PFSK-1 (cell line): ENCODE results near the gene GTF2A1.

ENCODE experiments used
- FOXP2 ChIP-seq: optimal IDR thresholded peaks from 2 replicates; pipeline ENCODE3; 2011; ENCODE audit warnings: borderline replicate concordance, control low read depth, inconsistent platforms; ENCODE audit not compliant: insufficient read depth; ENCODE audit errors: extremely low read length, extremely low read depth
- POLR2AphosphoS5 ChIP-seq: IDR thresholded peaks from 2 replicates; pipeline ENCODE4 v1.6.1; 2012; ENCODE audit warnings: low read depth, mild to moderate bottlenecking, control low read depth, low read length, moderate library complexity
- SIN3A ChIP-seq: IDR thresholded peaks from 2 replicates; pipeline ENCODE4 v1.6.1; 2012; ENCODE audit warnings: mild to moderate bottlenecking, low read length, moderate library complexity, borderline replicate concordance; ENCODE audit not compliant: insufficient read depth
- TAF1 ChIP-seq: IDR thresholded peaks from 2 replicates; pipeline ENCODE4 v1.6.1; 2012; ENCODE audit warnings: low read length, control low read depth, borderline replicate concordance; ENCODE audit not compliant: insufficient read depth
- TF ChIP-seq, protein P1 (sequence below), 2 experiments: IDR thresholded peaks; 2 replicates each; pipeline versions ENCODE4 v1.6.1 to v1.8.0; 2011 to 2012; ENCODE audit warnings: low read depth in 2 of 2, low read length in 2 of 2, control low read depth in 1 of 2, inconsistent platforms in 1 of 2, mild to moderate bottlenecking in 1 of 2, moderate library complexity in 1 of 2; ENCODE audit not compliant: insufficient read depth in 1 of 2

GTF2A1 gene

DNA sequence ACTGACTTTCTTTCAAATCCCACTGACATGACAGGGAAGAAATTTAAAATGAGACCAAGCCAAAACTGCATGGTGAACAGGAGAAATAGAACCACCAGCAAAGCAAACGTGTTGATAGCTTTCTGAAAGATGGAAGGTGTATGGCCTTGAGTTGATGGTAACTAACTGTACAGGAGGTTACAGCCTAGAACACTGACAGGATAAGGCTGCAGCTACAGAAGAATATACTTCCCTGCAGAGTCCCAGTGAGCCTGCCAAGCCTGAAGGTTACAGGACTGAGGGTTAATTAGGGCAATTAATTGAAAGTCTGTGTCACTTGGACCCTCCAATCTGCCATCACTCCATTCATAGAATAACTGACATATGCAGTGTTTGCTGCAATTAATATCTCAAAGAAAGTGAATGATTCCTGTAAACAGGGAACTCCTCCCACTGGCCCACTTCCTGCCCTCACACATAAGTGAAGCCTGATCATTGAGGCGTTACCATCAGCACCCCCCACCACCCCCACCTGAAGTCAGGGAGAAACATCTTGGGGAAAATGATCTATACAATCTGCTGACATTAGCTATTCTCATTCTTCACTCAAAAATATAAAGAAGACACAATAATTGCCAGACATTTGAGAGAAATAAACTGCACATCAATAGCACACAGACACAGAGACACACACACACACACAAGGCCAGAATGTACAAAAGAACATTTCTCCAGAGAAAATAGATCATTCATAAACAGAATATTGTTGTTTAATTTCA, 73.4 kb downstream of the GTF2A1 start:
- TF ChIP-seq SIN3A (no peak), TAF1 (no peak), POLR2AphosphoS5 (no peak), FOXP2 (no peak)
- TF ChIP-seq, protein P1, sequence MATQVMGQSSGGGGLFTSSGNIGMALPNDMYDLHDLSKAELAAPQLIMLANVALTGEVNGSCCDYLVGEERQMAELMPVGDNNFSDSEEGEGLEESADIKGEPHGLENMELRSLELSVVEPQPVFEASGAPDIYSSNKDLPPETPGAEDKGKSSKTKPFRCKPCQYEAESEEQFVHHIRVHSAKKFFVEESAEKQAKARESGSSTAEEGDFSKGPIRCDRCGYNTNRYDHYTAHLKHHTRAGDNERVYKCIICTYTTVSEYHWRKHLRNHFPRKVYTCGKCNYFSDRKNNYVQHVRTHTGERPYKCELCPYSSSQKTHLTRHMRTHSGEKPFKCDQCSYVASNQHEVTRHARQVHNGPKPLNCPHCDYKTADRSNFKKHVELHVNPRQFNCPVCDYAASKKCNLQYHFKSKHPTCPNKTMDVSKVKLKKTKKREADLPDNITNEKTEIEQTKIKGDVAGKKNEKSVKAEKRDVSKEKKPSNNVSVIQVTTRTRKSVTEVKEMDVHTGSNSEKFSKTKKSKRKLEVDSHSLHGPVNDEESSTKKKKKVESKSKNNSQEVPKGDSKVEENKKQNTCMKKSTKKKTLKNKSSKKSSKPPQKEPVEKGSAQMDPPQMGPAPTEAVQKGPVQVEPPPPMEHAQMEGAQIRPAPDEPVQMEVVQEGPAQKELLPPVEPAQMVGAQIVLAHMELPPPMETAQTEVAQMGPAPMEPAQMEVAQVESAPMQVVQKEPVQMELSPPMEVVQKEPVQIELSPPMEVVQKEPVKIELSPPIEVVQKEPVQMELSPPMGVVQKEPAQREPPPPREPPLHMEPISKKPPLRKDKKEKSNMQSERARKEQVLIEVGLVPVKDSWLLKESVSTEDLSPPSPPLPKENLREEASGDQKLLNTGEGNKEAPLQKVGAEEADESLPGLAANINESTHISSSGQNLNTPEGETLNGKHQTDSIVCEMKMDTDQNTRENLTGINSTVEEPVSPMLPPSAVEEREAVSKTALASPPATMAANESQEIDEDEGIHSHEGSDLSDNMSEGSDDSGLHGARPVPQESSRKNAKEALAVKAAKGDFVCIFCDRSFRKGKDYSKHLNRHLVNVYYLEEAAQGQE (IDR thresholded peaks at IDR 0.05; ENCODE audit: insufficient read depth in 1 of 2, low read depth in 2 of 2, low read length in 2 of 2) = no peak

DNA sequence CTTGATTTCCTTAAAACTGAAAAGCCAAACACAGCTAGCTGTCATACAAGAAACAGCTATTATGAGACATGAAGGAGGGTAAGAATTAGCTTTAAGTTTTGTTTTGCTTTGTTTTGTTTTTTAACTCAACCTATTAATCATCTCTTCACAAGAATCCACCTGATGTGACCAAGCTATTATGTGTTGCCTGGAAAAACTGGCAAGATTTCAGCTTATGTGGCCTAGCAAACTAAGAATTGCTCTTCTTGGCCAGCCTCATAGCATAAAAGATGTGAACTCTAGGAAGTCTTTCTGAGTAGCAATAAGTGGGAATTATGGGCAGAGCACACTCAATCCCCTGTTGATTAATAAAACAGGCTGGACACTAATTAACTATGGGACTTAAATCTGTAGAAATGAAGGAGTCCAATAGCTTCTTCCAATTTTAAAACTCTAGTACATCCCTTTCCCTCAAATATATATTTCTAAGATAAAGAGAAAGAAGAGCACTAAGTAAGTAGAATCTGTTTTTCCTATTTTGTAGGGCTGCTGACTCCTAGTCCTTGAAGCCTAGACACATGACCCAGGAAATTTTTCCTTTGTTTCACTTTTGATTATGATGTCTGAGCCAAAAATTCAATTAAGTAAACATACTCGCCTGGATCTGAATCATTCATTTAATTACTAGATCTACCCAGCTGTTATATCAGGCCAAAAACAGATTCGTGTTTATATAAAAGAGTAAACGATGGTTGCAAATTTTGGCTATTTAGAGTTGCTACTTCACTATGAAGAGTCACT, 75.7 kb downstream of the GTF2A1 start:
- TF ChIP-seq TAF1 = no peak
- no peak for TF ChIP-seq FOXP2
- TF ChIP-seq, protein P1 (IDR thresholded peaks at IDR 0.05; ENCODE audit: insufficient read depth in 1 of 2, low read depth in 2 of 2, low read length in 2 of 2) = no peak
- no peak for TF ChIP-seq POLR2AphosphoS5

DNA sequence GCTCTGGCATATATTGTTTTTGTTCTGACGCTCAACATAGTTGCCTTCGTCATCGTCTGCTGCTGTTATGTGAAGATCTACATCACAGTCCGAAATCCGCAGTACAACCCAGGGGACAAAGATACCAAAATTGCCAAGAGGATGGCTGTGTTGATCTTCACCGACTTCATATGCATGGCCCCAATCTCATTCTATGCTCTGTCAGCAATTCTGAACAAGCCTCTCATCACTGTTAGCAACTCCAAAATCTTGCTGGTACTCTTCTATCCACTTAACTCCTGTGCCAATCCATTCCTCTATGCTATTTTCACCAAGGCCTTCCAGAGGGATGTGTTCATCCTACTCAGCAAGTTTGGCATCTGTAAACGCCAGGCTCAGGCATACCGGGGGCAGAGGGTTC, 77.0 kb downstream of the GTF2A1 start:
- TF ChIP-seq, protein P1 (IDR thresholded peaks at IDR 0.05; ENCODE audit: insufficient read depth in 1 of 2, low read depth in 2 of 2, low read length in 2 of 2) = no peak
- no peak for TF ChIP-seq POLR2AphosphoS5

DNA sequence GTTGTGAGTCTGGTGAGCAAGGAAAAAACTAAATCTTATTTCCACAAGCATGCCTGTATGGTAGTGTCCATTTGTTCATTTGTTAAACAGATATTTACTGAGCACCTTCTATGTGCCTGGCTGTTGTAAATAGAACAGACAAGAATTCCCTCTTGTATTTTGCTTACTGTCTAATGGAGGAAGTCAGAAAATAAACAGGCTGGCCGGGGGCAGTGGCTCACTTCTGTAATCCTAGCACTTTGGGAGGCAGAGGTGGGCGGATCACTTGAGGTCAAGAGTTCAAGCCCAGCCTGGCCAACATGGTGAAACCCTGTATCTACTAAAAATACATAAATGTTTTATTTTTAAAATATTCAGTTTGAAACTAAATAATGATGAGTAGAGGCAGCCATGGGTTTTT, 79.3 kb downstream of the GTF2A1 start:
- no peak for TF ChIP-seq FOXP2
- no peak for TF ChIP-seq SIN3A

DNA sequence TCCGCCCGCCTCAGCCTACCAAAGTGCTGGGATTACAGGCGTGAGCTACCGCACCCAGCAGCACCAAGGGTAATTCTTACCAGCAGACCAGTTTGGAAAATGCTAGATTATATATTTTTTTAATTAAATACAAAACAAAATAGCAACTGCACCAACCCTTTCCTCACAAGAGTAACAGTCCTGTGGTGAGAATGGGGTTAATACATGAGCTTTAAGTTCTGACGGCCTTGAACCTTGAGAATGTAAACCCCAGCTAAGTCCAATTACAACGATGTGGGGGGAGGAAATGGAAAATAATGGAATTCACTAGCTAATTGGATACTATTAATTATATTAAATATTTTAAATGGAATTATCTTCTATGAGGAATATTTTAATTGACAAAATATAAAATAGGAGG, 82.3 kb downstream of the GTF2A1 start:
- TF ChIP-seq SIN3A (no peak), POLR2AphosphoS5 (no peak), FOXP2 (no peak), TAF1 (no peak)
- TF ChIP-seq, protein P1 (IDR thresholded peaks at IDR 0.05; ENCODE audit: insufficient read depth in 1 of 2, low read depth in 2 of 2, low read length in 2 of 2) = no peak
